GM19455 (cell line): ENCODE results near the gene RNF130.

Source experiments
- ATAC-seq: cut with Tn5 transposase; IDR thresholded peaks from one replicate; pipeline ENCODE4 v1.9.1; 2021; ENCODE audit not compliant: unreplicated experiment

RNF130 gene

GRCh38 chr5:179923436-179923835 is 148.1 kb downstream of the RNF130 start:
- no peak for ATAC-seq

- no peak for ATAC-seq
Observed at GRCh38 chr5:179920175-179920574, 151.4 kb downstream of the RNF130 start.

GRCh38 chr5:179919487-179920060 is 152.0 kb downstream of the RNF130 start:
- no peak for ATAC-seq

DNA sequence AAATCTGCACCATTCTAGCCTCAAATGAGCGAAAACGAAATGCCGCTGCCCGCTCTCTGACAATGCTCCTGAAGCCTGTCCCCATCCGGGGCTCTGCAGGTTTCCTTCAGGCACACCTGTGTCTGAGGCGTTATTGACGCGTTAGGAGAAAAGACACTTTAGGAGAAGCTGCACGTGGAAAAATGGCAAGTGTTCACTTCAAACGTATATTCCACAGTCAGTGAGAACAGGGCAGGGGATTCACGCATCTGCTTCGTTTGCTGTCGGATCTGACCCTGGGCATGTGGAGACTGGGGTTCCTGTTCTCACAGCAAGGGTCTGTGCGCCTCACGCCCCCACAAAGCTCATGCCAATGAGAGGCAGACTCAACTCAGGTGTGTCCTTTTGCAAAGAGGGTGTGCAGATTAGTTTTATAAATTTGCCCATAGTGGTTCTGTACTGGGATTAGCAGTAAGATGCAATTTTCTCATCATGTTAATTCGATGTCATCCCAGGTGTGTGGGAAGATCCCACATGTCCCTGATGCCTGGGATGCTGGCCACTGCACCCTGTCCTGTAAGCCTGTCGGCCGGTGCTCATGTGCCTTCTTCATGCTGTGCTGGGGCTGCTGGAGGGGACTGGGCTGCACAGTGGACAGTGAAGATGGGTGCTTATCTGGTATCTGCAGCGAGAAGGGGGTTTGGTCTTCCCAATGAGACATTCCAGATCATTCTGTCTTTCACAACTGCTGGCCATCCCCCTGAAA is 152.6 kb downstream of the RNF130 start:
- no peak for ATAC-seq

DNA sequence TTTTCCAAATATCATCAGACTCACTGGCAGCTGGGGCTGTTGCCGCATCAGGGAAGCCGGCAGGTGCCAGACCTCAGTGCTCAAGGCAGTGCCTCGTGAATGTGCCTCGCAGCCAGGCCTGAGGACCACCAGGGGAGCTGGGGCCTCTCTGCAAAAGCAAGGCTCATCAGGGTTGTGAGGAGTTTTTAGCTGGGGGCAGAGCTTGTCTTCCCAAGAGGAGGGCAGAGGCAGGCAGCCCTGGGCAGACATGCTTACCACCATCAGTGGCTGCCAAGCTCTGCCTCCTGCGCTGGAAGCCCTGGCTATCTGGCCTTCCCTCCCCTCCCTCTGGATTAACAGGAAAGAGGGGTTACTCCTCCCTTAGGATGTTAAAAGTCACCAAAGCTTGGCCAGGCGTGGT is 155.0 kb downstream of the RNF130 start:
- ATAC-seq: no peak

DNA sequence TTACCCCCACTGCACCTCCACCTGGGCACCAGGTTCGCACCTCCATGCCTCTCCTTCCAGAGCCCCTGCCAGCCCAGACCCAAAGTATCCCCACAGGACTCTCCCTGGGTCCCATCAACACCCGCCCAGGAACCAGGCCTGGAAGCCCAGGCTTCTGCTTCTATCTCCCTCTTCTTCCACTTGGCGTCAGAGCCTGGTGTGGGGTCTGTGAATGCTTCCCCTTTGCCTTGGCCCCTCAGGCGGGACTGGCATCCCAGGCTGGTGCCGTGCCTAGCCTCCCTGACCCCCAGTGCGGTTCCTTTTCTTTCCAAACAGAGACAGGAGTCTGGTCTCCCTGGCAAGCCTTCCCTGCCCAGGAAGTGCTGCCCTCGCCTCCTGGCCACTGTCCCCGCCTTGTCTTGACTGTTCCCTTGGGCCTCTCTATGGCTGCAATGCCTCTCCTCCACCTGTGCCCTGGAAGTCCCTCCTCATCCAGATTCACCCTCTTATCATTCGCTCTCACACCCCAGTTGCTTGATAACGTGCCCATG is 156.1 kb downstream of the RNF130 start:
- no peak for ATAC-seq

DNA sequence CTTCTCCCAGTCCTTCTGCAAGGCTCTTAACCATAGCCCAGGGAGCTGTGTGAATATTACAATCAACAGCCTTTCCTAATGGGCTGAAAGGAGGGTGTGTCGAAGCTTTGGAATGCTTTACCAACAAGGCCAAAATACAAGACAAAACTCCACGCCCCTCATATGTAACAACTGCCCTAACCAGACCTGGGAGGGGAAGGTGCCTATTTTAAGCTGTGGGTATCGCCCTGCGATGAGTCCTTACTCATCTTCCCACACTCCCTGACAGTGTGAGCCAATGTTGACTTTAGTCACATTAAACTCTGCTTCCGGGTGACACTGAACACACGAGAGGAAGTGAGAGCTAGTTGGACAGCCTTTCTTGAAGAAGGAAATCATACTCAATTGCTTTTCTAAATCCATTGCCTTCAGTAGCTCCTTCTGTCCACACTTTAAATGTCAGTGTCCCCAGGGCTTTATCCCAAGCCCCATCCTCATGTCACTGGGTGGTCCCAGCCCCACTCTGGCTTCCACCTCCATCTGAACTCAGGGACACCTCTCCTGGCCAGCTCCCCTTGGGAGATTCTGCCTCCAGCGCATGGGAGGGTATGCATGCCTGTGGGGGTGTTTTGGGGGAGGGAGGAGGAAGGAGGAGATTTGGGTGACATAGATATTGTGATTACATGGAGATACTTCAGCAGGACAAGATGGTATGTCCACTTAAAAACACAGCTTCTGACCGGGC is 157.4 kb downstream of the RNF130 start:
- ATAC-seq: no peak

GRCh38 chr5:179913461-179913860 is 158.1 kb downstream of the RNF130 start:
- ATAC-seq: no peak

DNA sequence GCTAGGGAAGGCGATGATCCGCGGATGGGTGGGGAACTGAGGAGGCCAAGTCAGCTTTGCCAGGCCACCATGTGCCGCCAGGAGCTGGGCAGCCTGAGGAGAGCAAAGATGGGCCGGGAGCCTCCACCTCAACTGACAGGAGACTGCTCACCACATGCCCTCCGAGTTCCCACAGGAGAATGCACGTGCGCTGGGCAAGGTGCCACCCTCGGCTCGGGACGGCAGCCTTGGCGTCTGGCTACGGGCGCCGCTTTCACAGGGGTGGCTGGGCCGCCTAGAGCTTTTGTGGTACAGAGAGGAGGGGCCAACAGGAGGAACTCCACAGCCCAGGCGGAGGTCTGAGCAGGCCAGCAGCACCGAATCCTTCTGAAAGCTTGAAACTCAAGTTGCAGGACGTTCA is 158.6 kb downstream of the RNF130 start:
- ATAC-seq: no peak

DNA sequence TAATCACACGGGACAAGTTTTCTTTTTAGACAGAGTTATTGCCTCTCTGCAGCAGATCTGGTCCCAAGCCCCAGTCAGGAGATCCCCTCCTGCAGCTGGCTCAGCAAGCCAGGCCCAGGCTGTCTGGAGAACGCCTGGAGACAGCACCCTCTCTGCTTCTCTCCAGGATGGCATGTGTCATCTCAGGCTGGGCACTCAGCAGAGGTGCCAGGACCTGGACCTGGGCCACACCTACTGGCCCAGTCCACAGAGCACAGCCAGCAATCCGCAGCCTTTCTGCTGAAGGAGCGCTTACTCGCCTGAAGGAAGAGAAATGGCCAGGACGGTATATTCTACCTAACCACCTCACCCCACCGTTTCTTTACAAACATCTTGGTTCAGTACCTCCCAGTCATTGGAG is 159.2 kb downstream of the RNF130 start:
- no peak for ATAC-seq

- no peak for ATAC-seq
Observed at GRCh38 chr5:179909224-179909623, 162.3 kb downstream of the RNF130 start.

DNA sequence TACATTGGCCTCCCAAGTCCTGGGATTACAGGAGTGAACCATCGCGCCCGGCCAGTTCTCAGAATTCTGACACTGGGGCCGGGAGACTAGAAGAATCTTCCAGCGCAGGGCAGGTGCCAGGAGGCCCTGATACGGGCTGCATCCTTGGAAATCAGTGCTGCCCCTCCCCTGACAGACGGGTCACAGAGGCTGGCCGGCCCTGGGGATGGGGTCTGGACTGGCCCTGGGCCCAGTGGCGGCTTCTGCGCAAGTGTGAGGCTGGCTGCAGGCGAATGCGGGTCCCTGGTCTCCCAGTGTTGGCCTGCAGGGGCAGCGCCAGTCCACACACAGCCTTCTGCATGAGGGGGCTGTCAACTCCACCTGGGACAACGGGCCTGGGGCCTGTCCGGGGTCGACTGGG is 163.0 kb downstream of the RNF130 start:
- ATAC-seq: no peak

- ATAC-seq: peak; percentile 80
Observed at GRCh38 chr5:179907556-179908324, 163.8 kb downstream of the RNF130 start, which contains the start of gene TBC1D9B. Gene TBC1D9B (minus strand): TSS chr5:179907897. CDS start chr5:179907821, 76 bp downstream.

- ATAC-seq: peak; percentile 33
Observed at GRCh38 chr5:179906795-179907555, 164.6 kb downstream of the RNF130 start.

GRCh38 chr5:179906294-179906794 is 165.2 kb downstream of the RNF130 start:
- ATAC-seq: no peak

GRCh38 chr5:179905161-179905560 is 166.4 kb downstream of the RNF130 start:
- no peak for ATAC-seq
